PC-3 (cell line): ENCODE measurements around the gene NCAPD2.

Experiments
- CTCF ChIP-seq: fragments of 300-600 bp; sonication (generic); conservative IDR thresholded peaks from 2 replicates; pipeline ENCODE4 v1.5.1; 2017; ENCODE audit warnings: antibody characterized with exemption, low read depth, mild to moderate bottlenecking, low read length
- EZH2 ChIP-seq: fragments of 300-600 bp; sonication (generic); IDR thresholded peaks from one replicate; pipeline ENCODE4 v1.6.1; 2017; ENCODE audit warnings: antibody characterized with exemption, mild to moderate bottlenecking, low read length; ENCODE audit not compliant: unreplicated experiment

- no peak for TF ChIP-seq CTCF
- no peak for TF ChIP-seq EZH2
These were observed 44.8 kb downstream of the NCAPD2 start for GRCh38 chr12:6538420-6539313.
